KMS-11 (cell line): ENCODE measurements around the gene GATA2.

Source experiments
- H2AFZ ChIP-seq: fragments of 200-600 bp; sonication (generic); 2 replicates; pipeline ENCODE4 v1.6.1; 2016; ENCODE audit warnings: antibody characterized with exemption, mixed run types, low read depth
- H3K27ac ChIP-seq: fragments of 200-600 bp; sonication (generic); 2 replicates; pipeline ENCODE4 v1.6.1; 2016; ENCODE audit warnings: mild to moderate bottlenecking, mixed run types
- H3K27me3 ChIP-seq: fragments of 200-600 bp; sonication (generic); 2 replicates; pipeline ENCODE4 v1.6.1; 2017; ENCODE audit warnings: mild to moderate bottlenecking, low read depth, mixed run types, moderate library complexity; ENCODE audit not compliant: insufficient read depth
- H3K36me3 ChIP-seq: fragments of 200-600 bp; sonication (generic); 2 replicates; pipeline ENCODE4 v1.6.1; 2017; ENCODE audit warnings: mild to moderate bottlenecking, mixed run types; ENCODE audit not compliant: insufficient read depth
- H3K4me1 ChIP-seq: fragments of 200-600 bp; sonication (generic); 2 replicates; pipeline ENCODE4 v1.6.1; 2016; ENCODE audit warnings: mild to moderate bottlenecking, low read depth, mixed run types; ENCODE audit not compliant: poor library complexity, severe bottlenecking
- H3K4me2 ChIP-seq: fragments of 200-600 bp; sonication (generic); 2 replicates; pipeline ENCODE4 v1.7.0; 2016; ENCODE audit warnings: mild to moderate bottlenecking, mixed run types
- H3K4me3 ChIP-seq: fragments of 200-600 bp; sonication (generic); IDR thresholded peaks from 2 replicates; pipeline ENCODE4 v1.6.1; 2017; ENCODE audit warnings: low read depth, low read length, mixed read lengths; ENCODE audit not compliant: insufficient read depth
- H3K79me2 ChIP-seq: fragments of 200-600 bp; sonication (generic); 2 replicates; pipeline ENCODE4 v1.6.1; 2016; ENCODE audit warnings: low read depth, mixed run types; ENCODE audit not compliant: insufficient read depth
- H3K9ac ChIP-seq: fragments of 200-600 bp; sonication (generic); 2 replicates; pipeline ENCODE4 v1.6.1; 2016; ENCODE audit warnings: mild to moderate bottlenecking, mixed run types
- H4K20me1 ChIP-seq: fragments of 200-600 bp; sonication (generic); 2 replicates; pipeline ENCODE4 v1.6.1; 2016; ENCODE audit warnings: mild to moderate bottlenecking, mixed run types; ENCODE audit not compliant: insufficient read depth
- TF ChIP-seq, protein P1 (sequence below): fragments of 200-600 bp; sonication (generic); conservative IDR thresholded peaks from 2 replicates; pipeline ENCODE4 v1.6.1; 2017; ENCODE audit warnings: low read depth, mild to moderate bottlenecking, antibody characterized with exemption, low read length, moderate library complexity, mixed read lengths

The GATA2 gene

GRCh38 chr3:128490915-128491690 is 1.9 kb downstream of the GATA2 start:
- H3K9ac ChIP-seq, result no peak overlapping the region
- no peaks in the 10 kb centered on the region for H3K79me2 ChIP-seq
- H2AFZ ChIP-seq, result no peak overlapping the region

DNA sequence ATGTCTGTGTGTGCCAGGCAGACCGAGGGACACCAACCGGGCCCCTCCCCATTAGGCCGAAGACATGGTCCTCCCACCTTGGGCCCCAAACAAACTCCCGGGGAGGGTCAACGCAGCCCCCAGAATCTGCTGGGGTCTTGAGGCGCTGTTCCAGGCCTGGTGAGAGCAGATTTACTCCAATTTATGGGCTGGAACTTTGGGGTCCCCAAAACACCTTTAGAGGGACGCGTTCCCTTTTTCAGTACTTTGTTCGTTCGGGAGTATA is 2.4 kb downstream of the GATA2 start:
- TF ChIP-seq, protein P1, sequence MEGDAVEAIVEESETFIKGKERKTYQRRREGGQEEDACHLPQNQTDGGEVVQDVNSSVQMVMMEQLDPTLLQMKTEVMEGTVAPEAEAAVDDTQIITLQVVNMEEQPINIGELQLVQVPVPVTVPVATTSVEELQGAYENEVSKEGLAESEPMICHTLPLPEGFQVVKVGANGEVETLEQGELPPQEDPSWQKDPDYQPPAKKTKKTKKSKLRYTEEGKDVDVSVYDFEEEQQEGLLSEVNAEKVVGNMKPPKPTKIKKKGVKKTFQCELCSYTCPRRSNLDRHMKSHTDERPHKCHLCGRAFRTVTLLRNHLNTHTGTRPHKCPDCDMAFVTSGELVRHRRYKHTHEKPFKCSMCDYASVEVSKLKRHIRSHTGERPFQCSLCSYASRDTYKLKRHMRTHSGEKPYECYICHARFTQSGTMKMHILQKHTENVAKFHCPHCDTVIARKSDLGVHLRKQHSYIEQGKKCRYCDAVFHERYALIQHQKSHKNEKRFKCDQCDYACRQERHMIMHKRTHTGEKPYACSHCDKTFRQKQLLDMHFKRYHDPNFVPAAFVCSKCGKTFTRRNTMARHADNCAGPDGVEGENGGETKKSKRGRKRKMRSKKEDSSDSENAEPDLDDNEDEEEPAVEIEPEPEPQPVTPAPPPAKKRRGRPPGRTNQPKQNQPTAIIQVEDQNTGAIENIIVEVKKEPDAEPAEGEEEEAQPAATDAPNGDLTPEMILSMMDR, result no peak
- no peaks in the 10 kb centered on the region for H3K36me3 ChIP-seq
- no peak overlapping the region for H3K9ac ChIP-seq
- H3K4me2 ChIP-seq, result no peak overlapping the region
- H3K4me1 ChIP-seq, result no peaks in the 10 kb centered on the region
- H4K20me1 ChIP-seq, result no peaks in the 10 kb centered on the region
- no peak overlapping the region for H2AFZ ChIP-seq
- H3K4me3 ChIP-seq, result peak overlapping the region; percentile 1
- no peaks in the 10 kb centered on the region for H3K79me2 ChIP-seq
- peaks cover 94% of the 10 kb centered on the region for H3K27me3 ChIP-seq
- H3K27ac ChIP-seq, result no peak overlapping the region

More at GRCh38 chr3:128490915-128491690, 1.9 kb downstream of the GATA2 start:
- Histone ChIP-seq H3K4me2 (no peak overlapping the region), H3K4me1 (no peaks in the 10 kb centered on the region), H3K4me3 (peak overlapping the region; percentile 1), H3K36me3 (no peaks in the 10 kb centered on the region), H3K27ac (no peak overlapping the region), H4K20me1 (no peaks in the 10 kb centered on the region), H3K27me3 (peaks cover 90% of the 10 kb centered on the region)
- TF ChIP-seq, protein P1, result no peak

DNA sequence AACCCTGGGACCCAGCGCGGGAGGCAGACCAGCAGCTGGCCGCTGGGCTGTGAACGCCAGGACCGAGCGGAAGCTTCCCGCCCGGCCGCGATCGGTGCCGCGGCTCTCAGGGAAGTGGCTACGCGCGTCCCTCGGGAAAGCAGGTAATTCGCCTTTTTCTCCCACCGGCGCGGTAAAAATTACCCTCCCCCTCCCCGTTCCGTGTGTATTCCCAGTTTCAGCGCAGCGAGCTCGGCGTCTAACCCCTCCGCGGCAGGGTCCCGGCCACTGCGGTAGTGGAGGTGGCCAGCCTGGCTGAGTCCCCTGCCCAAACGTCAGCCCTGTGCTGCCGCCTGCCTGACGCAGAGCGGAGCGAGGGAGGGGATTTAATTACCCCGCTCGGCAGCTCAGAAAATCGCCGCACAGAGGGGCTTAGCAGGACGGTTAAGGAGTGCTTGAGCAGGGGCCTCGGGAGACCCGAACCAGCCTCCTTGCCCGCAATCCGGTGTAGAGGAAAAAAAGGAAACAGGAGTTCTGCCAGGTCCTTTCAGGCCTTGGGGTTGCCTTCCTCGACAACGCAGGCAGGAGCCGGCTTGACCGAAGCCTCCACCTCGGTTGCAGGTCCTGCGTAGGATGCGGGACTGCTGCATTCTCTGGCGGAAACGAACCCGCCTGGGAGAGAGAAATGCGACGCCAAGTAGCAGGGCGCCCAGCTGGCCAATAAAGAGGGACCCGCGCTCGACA is 2.9 kb downstream of the GATA2 start:
- Histone ChIP-seq H3K9ac (no peak overlapping the region), H3K4me2 (no peak overlapping the region), H3K36me3 (no peaks in the 10 kb centered on the region), H3K27ac (no peak overlapping the region), H3K4me3 (peak overlapping the region; percentile 1), H2AFZ (no peak overlapping the region), H3K4me1 (no peaks in the 10 kb centered on the region), H4K20me1 (no peaks in the 10 kb centered on the region), H3K27me3 (peaks cover 96% of the 10 kb centered on the region), H3K79me2 (no peaks in the 10 kb centered on the region)
- TF ChIP-seq, protein P1, result no peak

DNA sequence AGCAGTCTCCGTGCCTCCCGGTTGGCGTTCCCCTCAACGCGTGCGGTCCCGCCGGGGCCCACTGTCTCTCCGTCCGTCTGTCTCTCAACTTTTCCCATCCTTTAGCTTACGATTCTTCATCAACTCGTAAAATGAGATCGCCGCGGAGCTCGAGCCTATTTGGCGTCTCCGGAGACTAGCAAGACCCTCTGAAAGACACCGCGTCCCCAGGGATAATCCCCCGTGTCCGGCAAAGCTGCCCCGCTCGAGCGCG is 3.4 kb downstream of the GATA2 start:
- Histone ChIP-seq H4K20me1 (no peaks in the 10 kb centered on the region), H3K79me2 (no peaks in the 10 kb centered on the region), H2AFZ (no peak overlapping the region), H3K27me3 (peaks cover 97% of the 10 kb centered on the region), H3K27ac (no peak overlapping the region), H3K4me1 (no peaks in the 10 kb centered on the region), H3K9ac (no peak overlapping the region), H3K36me3 (no peaks in the 10 kb centered on the region), H3K4me3 (no peak overlapping the region), H3K4me2 (no peak overlapping the region)
- TF ChIP-seq, protein P1, result no peak
